Activated T-cell treated with anti-CD3 and anti-CD28 coated beads, Interleukin-2, amount 50 U/mL, for 72 hours (primary cell): ENCODE measurements around the gene TTK. TPM values are rescaled to one million over a fixed set of nuclear protein-coding genes. Genes with fewer than 3 reads are reported as not detected.
A peak's percentile ranks its signal among the peaks of the same experiment; 100 is the strongest.

Experiments
- ATAC-seq, 2 donors: fragments of 150-1000 bp; cut with Tn5 transposase; replicated peaks in 1 of 2; 2 replicates each; pipeline ENCODE4 v1.10.0; 2021; ENCODE audit warnings: moderate library complexity in 2 of 2, mild to moderate bottlenecking in 1 of 2
- DNase-seq, 2 donors: peaks; one replicate each; pipeline ENCODE4 v3.0.0; 2021 to 2022; ENCODE audit warnings: mixed read lengths in 1 of 2
- H3K27ac Mint-ChIP-seq: one replicate; pipeline ENCODE4 v1.8.0; 2022; ENCODE audit warnings: mild to moderate bottlenecking, moderate library complexity, mixed read lengths
- H3K27me3 Mint-ChIP-seq: one replicate; pipeline ENCODE4 v1.8.0; 2022; ENCODE audit warnings: low read depth, mixed read lengths
- H3K36me3 Mint-ChIP-seq, 2 donors: one replicate each; pipeline ENCODE4 v1.8.0; 2022; ENCODE audit warnings: mixed read lengths in 2 of 2, mild to moderate bottlenecking in 1 of 2; ENCODE audit not compliant: insufficient read depth in 2 of 2
- H3K4me1 Mint-ChIP-seq: one replicate; pipeline ENCODE4 v1.8.0; 2022; ENCODE audit warnings: low read depth, mixed read lengths
- H3K4me3 Mint-ChIP-seq, 2 donors: one replicate each; pipeline ENCODE4 v1.8.0; 2022; ENCODE audit warnings: mild to moderate bottlenecking in 2 of 2, mixed read lengths in 2 of 2, moderate library complexity in 2 of 2
- H3K9me3 Mint-ChIP-seq, 2 donors: one replicate each; pipeline ENCODE4 v1.8.0; 2022; ENCODE audit warnings: mixed read lengths in 2 of 2
- total RNA-seq, 2 donors: library from RNA; stranded (reverse); gene quantifications; one replicate each; pipeline ENCODE4 v1.2.3, GENCODE V29; 2022

TTK gene
- 10 to 100 TPM; 34.8 to 37.9 TPM for total RNA-seq

- Mint-ChIP-seq H3K36me3 (peaks cover 5 to 26% of the 10 kb centered on the region in 2 donors), H3K27ac (peak within 1 kb of the TSS; percentile 91)
- peak; percentile 99 to 100 for ATAC-seq
These were observed at the start of gene TTK for GRCh38 chr6:80004173-80005072. TTK (plus strand) TSS chr6:80004649; CDS start chr6:80005844, 1,195 bp downstream.

DNA sequence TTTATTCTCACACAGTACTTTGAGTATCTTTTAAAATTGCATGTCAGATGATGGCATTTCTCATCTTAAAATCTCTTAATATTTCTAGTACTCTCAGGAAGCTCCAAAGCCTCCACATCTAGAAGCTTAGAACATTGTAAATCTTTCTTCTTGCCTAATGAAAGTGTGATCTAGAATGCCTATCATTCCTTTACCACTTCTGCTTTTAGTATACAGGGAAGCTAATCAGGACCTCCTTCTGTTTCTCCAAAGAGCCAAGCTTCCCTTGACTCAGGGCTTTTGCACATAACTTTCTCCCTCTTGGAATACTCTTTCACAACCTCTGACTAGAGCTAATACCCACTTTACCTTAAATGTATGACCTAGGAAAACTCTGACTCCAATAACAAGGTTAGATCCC is 49.6 kb upstream of the TTK start:
- Mint-ChIP-seq H3K9me3 (peaks cover 0 to 2% of the 10 kb centered on the region in 2 donors), H3K4me3 (no peak overlapping the region), H3K4me1 (no peaks in the 10 kb centered on the region), H3K36me3 (peaks cover 0 to 2% of the 10 kb centered on the region in 2 donors), H3K27me3 (peaks cover 10% of the 10 kb centered on the region), H3K27ac (no peak overlapping the region)
- DNase-seq, result no peak
- no peak for ATAC-seq

More at GRCh38 chr6:80004173-80005072, at the start of gene TTK:
- DNase-seq, result peak; percentile 91 to 92
- Mint-ChIP-seq H3K9me3 (no peaks in the 10 kb centered on the region), H3K4me1 (peaks cover 30% of the 10 kb centered on the region), H3K4me3 (peak within 1 kb of the TSS; percentile 87 to 93), H3K27me3 (no peaks in the 10 kb centered on the region)

DNA sequence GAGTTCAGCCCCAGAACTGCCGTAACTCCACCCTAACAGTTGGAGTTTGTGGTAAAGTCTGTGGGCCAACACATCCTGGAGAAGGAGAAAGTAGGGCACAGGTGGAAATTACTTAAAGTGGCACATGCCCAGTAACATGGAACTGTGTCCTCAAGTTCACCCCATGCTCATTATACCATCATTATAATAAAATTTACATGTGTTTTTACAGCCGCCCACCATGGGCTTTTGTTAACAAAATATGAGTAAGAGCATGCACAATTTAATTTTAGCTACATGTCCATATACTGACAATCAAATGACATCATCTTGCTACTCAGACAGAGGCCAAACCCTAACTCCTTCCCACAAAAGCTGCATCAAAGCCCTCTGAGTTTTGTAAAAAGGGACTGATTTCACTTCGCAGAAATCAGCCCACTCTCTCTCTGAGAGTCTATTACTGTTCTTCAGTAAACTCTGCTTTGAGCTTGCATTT is 39.8 kb upstream of the TTK start:
- peak; percentile 86 for ATAC-seq
- Mint-ChIP-seq H3K4me3 (no peak overlapping the region), H3K27ac (no peak overlapping the region), H3K9me3 (peaks cover 10 to 21% of the 10 kb centered on the region in 2 donors), H3K36me3 (peaks cover 5 to 11% of the 10 kb centered on the region in 2 donors), H3K4me1 (no peaks in the 10 kb centered on the region), H3K27me3 (no peaks in the 10 kb centered on the region)
- DNase-seq, result peak; percentile 3 to 6

GRCh38 chr6:79967178-79967577 is 37.3 kb upstream of the TTK start:
- Mint-ChIP-seq H3K27ac (no peak overlapping the region), H3K4me3 (no peak overlapping the region), H3K9me3 (peaks cover 11 to 26% of the 10 kb centered on the region in 2 donors), H3K27me3 (no peaks in the 10 kb centered on the region), H3K36me3 (peaks cover 5 to 11% of the 10 kb centered on the region in 2 donors), H3K4me1 (no peaks in the 10 kb centered on the region)
- ATAC-seq (no peak), DNase-seq (no peak)

DNA sequence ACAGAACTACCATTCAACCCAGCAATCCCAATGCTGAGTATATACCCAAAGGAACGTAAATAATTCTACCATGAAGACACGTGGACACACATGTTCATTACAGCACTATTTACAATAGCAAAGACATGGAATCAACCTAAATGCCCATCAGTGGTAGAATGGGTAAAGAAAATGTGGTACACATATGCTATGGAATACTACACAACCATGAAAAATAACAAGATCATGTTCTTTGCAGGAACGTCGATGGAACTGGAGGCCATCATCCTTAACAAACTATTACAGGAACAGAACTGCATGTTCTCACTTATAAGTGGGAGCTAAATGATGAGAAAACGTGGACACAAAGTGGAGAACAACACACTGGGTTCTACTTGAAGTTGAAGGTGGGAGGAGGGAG is 34.7 kb upstream of the TTK start:
- ATAC-seq, result no peak
- H3K4me3 Mint-ChIP-seq, result no peak overlapping the region
- no peaks in the 10 kb centered on the region for H3K4me1 Mint-ChIP-seq
- H3K27ac Mint-ChIP-seq, result no peak overlapping the region
- no peak for DNase-seq
- peaks cover 5 to 7% of the 10 kb centered on the region in 2 donors for H3K36me3 Mint-ChIP-seq
- H3K9me3 Mint-ChIP-seq, result peaks cover 11 to 26% of the 10 kb centered on the region in 2 donors
- no peaks in the 10 kb centered on the region for H3K27me3 Mint-ChIP-seq

GRCh38 chr6:79971193-79971592 is 33.3 kb upstream of the TTK start:
- Mint-ChIP-seq H3K9me3 (peaks cover 11 to 25% of the 10 kb centered on the region in 2 donors), H3K4me1 (no peaks in the 10 kb centered on the region), H3K36me3 (peaks cover 5 to 7% of the 10 kb centered on the region in 2 donors), H3K27ac (no peak overlapping the region), H3K27me3 (no peaks in the 10 kb centered on the region), H3K4me3 (no peak overlapping the region)
- ATAC-seq, result no peak
- no peak for DNase-seq

- Mint-ChIP-seq H3K4me1 (no peaks in the 10 kb centered on the region), H3K36me3 (no peaks in the 10 kb centered on the region), H3K27me3 (peaks cover 5% of the 10 kb centered on the region), H3K9me3 (no peaks in the 10 kb centered on the region), H3K4me3 (peak overlapping the region in 1 of 2 donors; percentile 47), H3K27ac (no peak overlapping the region)
- ATAC-seq (no peak), DNase-seq (no peak)
These were observed 22.8 kb upstream of the TTK start for GRCh38 chr6:79981652-79982051.

DNA sequence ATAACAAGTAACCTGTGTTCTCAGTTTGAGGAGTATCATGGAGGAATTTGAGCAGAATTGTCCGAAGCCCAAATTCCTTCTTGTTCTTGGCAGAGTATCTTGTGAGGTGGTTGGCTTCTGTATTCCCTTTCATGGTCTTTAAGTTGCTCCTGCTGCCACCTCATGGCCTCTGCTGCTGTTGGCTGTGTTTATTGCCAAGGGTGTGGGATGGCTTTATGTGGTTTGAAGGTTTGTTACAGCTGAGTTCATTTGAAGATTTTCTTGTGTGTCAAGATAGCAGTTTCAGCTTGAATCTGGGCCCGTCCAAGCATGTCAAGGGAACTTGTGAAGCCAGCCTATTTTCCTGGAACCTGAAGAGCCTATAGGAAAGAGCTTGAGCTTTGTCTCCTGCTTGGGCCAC is 20.2 kb upstream of the TTK start:
- DNase-seq (peak in 1 of 2 donors; percentile 6), ATAC-seq (peak; percentile 45 to 50)
- H3K4me3 Mint-ChIP-seq, result no peak overlapping the region
- H3K36me3 Mint-ChIP-seq, result no peaks in the 10 kb centered on the region
- no peak overlapping the region for H3K27ac Mint-ChIP-seq
- H3K27me3 Mint-ChIP-seq, result peaks cover 5% of the 10 kb centered on the region
- H3K4me1 Mint-ChIP-seq, result no peaks in the 10 kb centered on the region
- no peaks in the 10 kb centered on the region for H3K9me3 Mint-ChIP-seq

- Mint-ChIP-seq H3K4me1 (no peaks in the 10 kb centered on the region), H3K4me3 (no peak overlapping the region), H3K36me3 (no peaks in the 10 kb centered on the region), H3K27ac (peak overlapping the region; percentile 15), H3K9me3 (no peaks in the 10 kb centered on the region), H3K27me3 (peaks cover 5% of the 10 kb centered on the region)
- ATAC-seq (no peak), DNase-seq (no peak)
These were observed 19.3 kb upstream of the TTK start for GRCh38 chr6:79985128-79985527.

GRCh38 chr6:79989641-79990040 is 14.8 kb upstream of the TTK start:
- ATAC-seq (no peak), DNase-seq (no peak)
- Mint-ChIP-seq H3K9me3 (peaks cover 0 to 2% of the 10 kb centered on the region in 2 donors), H3K4me3 (no peak overlapping the region), H3K27ac (no peak overlapping the region), H3K27me3 (peaks cover 4% of the 10 kb centered on the region), H3K4me1 (no peaks in the 10 kb centered on the region), H3K36me3 (no peaks in the 10 kb centered on the region)

- no peaks in the 10 kb centered on the region for H3K4me1 Mint-ChIP-seq
- ATAC-seq, result no peak
- no peak for DNase-seq
- H3K27me3 Mint-ChIP-seq, result no peaks in the 10 kb centered on the region
- H3K9me3 Mint-ChIP-seq, result peaks cover 0 to 2% of the 10 kb centered on the region in 2 donors
- no peak overlapping the region for H3K4me3 Mint-ChIP-seq
- no peak overlapping the region for H3K27ac Mint-ChIP-seq
- H3K36me3 Mint-ChIP-seq, result no peaks in the 10 kb centered on the region
These were observed 11.2 kb upstream of the TTK start for GRCh38 chr6:79993012-79993910.

DNA sequence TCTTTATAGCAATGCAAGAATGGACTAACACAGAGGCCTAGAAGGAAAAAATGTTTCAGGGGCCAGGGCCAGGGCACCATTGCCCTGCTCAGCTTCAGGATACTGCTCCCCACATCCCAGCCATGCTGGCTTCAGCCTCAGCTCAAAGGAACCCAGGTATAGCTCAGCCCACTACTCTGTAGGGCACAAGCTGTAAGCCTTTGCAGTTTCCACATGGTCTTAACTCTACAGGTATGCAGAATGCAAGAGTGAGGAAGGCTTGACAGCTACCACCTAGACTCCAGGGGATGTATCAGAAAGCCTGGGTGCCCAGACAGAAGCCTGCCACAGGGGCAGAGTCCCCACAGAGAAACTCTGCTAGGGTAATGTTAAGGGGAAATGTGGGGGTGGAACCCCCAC is 10.5 kb upstream of the TTK start:
- no peaks in the 10 kb centered on the region for H3K36me3 Mint-ChIP-seq
- H3K4me3 Mint-ChIP-seq, result no peak overlapping the region
- no peaks in the 10 kb centered on the region for H3K4me1 Mint-ChIP-seq
- ATAC-seq (peak in 1 of 2 donors; percentile 25), DNase-seq (no peak)
- H3K27ac Mint-ChIP-seq, result no peak overlapping the region
- peaks cover 0 to 2% of the 10 kb centered on the region in 2 donors for H3K9me3 Mint-ChIP-seq
- no peaks in the 10 kb centered on the region for H3K27me3 Mint-ChIP-seq

GRCh38 chr6:79997728-79998127 is 6.7 kb upstream of the TTK start:
- no peak for DNase-seq
- no peak for ATAC-seq
- Mint-ChIP-seq H3K4me1 (no peaks in the 10 kb centered on the region), H3K36me3 (no peaks in the 10 kb centered on the region), H3K27ac (no peak overlapping the region), H3K4me3 (no peak overlapping the region), H3K9me3 (no peaks in the 10 kb centered on the region), H3K27me3 (no peaks in the 10 kb centered on the region)
